Erythroblast (primary cell): Measurements from ENCODE around the gene PCNX1.

ENCODE experiments used
- GATA1 ChIP-seq: IDR thresholded peaks from 2 replicates; pipeline ENCODE4 v1.6.1; 2011; ENCODE audit warnings: low read depth, mild to moderate bottlenecking, control low read depth, low read length, moderate library complexity
- POLR2A ChIP-seq: IDR thresholded peaks from 2 replicates; pipeline ENCODE4 v1.6.1; 2011; ENCODE audit warnings: mild to moderate bottlenecking, low read length

GRCh38 chr14:70889555-70889954 lies 17.7 kb upstream of the PCNX1 start:
- TF ChIP-seq POLR2A (no peak), GATA1 (no peak)
